ENCODE data around the gene UBE2G2. TPM values are rescaled to one million over a fixed set of nuclear protein-coding genes. Genes with fewer than 3 reads are reported as not detected.

Gene UBE2G2
- total and polyA plus RNA-seq, 2 of the 4 experiments (the other 2 are of a cell fraction): 65.4 to 91.7 TPM

DNA sequence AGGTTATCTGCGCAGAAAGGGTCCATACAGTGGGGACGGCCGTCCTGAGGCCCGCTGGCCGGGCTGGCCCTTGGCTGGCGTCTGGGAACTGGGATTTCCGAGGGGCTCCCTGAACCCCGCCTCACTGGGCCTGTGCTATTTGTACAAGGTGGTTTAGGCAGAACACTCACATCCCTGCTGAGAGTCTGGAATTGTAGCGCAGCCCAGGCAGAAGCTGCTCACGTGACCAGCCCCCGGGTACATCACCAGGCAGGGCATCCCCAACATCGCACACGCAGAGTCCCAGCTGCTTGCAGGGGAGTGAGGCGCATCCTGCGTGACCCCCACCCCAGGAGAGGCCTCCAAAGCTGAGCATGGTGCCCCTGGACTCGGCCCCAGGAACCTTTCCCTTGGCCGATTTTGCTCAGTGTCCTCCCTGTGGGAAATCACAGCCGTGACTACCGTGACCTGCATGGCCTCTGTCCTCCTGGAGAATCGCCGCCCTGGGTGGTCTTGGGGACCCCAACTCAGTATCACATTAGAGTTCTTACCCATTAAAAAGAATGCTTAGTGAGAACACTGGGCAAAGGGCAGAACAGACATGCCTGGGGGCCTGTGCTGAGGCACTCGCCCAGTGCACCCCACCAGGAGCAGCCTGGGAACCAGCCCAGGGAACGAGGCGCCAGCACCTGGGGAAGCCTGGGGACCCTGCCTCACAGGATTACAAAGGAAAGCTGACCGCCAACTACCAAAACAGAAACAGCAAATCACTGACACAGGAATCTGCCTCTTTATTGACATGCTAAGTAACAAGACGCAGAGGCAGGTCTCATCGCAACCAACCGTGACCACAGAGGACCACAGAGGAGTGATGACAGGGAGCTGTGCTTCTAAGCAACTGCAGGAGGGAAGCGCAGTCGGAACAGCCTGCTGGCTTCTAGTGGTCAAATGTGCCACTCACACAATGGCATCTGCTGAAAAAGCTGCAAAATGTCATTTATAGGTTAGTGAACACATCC, 33.5 kb downstream of the UBE2G2 start (continued):
- TF ChIP-seq SMC3 (IDR thresholded peaks at IDR 0.05; ENCODE audit: low read depth, low read length): no peak

GRCh38 chr21:44766818-44767354, 34.7 kb downstream of the UBE2G2 start:
- no TSS peak for BruUV-seq (replicated peaks)
- Histone ChIP-seq H2AFZ (replicated peaks; ENCODE audit: low read length, poor library complexity) (no peak overlapping the region), H3K9me3 (ENCODE audit: control insufficient read depth, insufficient read depth, low read length) (no peaks in the 10 kb centered on the region), H3K4me2 (ENCODE audit: low read depth, low read length) (no peak overlapping the region), H3K36me3 (ENCODE audit: control insufficient read depth, insufficient read depth, low read length) (peaks cover 17% of the 10 kb centered on the region), H2BK5ac (ENCODE audit: low read depth, low read length, poor library complexity, severe bottlenecking) (no peak overlapping the region), H3K79me1 (ENCODE audit: low read depth in 1 of 2, low read length in 2 of 2) (no peaks in the 10 kb centered on the region), H3K23ac (ENCODE audit: low read depth, low read length) (no peak overlapping the region), H3K4ac (ENCODE audit: low read depth, low read length) (no peak overlapping the region), H3K56ac (ENCODE audit: extremely low read depth, insufficient read depth, low read length) (no peak overlapping the region), H2BK120ac (ENCODE audit: low read depth, low read length) (no peak overlapping the region), H2AK5ac (ENCODE audit: low read depth, low read length) (no peak overlapping the region), H4K20me1 (ENCODE audit: insufficient read depth, low read length) (peaks cover under 1% of the 10 kb centered on the region; the same call in 1 of the 2 replicates), H4K8ac (ENCODE audit: low read depth in 2 of 2, low read length in 2 of 2) (no peak overlapping the region), H3K9me1 (ENCODE audit: insufficient read depth, low read length) (no peaks in the 10 kb centered on the region), H3K9ac (ENCODE audit: low read depth, low read length) (no peak overlapping the region), H3K4me3 (ENCODE audit: insufficient read depth, low read depth, low read length) (no peak overlapping the region), H2AK9ac (replicated peaks; ENCODE audit: low read depth, low read length, poor library complexity) (no peak overlapping the region), H2BK15ac (ENCODE audit: low read depth, low read length) (no peak overlapping the region), H3K14ac (replicated peaks; ENCODE audit: low read depth, low read length) (no peak overlapping the region), H4K91ac (ENCODE audit: insufficient read depth, low read depth, low read length) (no peak overlapping the region), H4K5ac (ENCODE audit: low read depth, low read length) (no peak overlapping the region), H3K27ac (ENCODE audit: insufficient read depth, low read length) (no peak overlapping the region), H3K4me1 (ENCODE audit: control insufficient read depth, insufficient read depth, low read length) (no peaks in the 10 kb centered on the region), H3K18ac (ENCODE audit: low read depth, low read length) (no peak overlapping the region), H2BK20ac (ENCODE audit: low read depth, low read length) (no peak overlapping the region), H3K27me3 (ENCODE audit: control insufficient read depth, insufficient read depth, low read length) (no peaks in the 10 kb centered on the region)
- dilution Hi-C loops (cut with HindIII; ENCODE audit: low sequenced_read_pairs, unreplicated experiment): no loop called here
- WGBS, 2 experiments (ENCODE audit: extremely low coverage in 2 of 2, insufficient read length in 1 of 2): no CpG with 5 or more reads among the region's 11 CpGs
- POLR2A ChIA-PET (ENCODE audit: unreplicated experiment): no interaction called here
- TF ChIP-seq ELK1 (IDR thresholded peaks at IDR 0.05; ENCODE audit: borderline replicate concordance, low read depth, low read length) (no peak), NFE2L2 (IDR thresholded peaks at IDR 0.05; ENCODE audit: low read depth, low read length) (no peak), MAZ (IDR thresholded peaks at IDR 0.05; ENCODE audit: borderline replicate concordance, low read depth, low read length) (no peak), MAFK (IDR thresholded peaks at IDR 0.05; ENCODE audit: low read depth, low read length) (no peak), RFX5 (IDR thresholded peaks at IDR 0.05; ENCODE audit: low read depth, low read length) (no peak), CEBPB (IDR thresholded peaks at IDR 0.05; ENCODE audit: low read depth, low read length) (no peak)
- in situ Hi-C loops (cut with MboI; ENCODE audit: low sequenced_read_pairs): no loop called here
- DNase-seq: no peak
- no peak for ATAC-seq (ENCODE audit: low read depth)
- intact Hi-C loops (cut with micrococcal nuclease): no loop called here
- CTCF ChIA-PET: no interaction called here
